Measurements from ENCODE around the gene CCL20.
"Not testable (repeated sequence)": the region's sequence is repeated elsewhere in the genome, so short reads cannot be mapped to it uniquely, and the experiment has no call there.

CCL20 gene, protein sequence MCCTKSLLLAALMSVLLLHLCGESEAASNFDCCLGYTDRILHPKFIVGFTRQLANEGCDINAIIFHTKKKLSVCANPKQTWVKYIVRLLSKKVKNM

DNA sequence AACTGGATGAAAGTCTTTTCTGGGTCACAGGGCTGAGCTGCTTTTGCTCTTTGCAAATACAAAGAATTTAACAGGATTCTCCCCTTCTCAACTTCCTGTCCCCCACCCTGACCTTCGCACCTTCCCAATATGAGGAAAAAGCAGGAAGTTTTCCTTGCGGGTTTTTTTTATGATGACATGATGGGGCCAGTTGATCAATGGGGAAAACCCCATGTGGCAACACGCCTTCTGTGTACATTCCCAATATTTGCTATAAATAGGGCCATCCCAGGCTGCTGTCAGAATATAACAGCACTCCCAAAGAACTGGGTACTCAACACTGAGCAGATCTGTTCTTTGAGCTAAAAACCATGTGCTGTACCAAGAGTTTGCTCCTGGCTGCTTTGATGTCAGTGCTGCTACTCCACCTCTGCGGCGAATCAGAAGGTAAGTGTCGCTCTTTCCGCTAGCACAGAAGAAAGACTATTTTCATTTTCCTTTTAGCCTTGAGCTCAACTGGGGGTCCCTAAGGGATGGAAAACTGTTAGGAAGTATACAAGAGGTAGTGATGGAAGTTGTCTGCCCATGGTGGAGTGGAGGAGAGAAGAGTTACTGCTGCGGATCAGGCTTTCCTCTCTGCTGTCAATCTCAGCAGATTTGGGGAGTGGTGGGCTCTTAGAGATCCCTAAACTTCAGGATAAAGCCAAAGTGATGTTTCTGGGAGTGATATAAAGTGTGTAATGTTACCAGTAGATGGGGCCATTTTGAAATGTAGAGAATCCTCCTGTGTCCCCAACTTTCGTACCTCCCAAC, at the start of gene CCL20:
TSS of gene CCL20 (plus strand) at position 281 of the 792 bp plus-strand sequence. CDS start at position 351, 70 bp downstream.
- DNase-seq = peak; percentile 48

DNA sequence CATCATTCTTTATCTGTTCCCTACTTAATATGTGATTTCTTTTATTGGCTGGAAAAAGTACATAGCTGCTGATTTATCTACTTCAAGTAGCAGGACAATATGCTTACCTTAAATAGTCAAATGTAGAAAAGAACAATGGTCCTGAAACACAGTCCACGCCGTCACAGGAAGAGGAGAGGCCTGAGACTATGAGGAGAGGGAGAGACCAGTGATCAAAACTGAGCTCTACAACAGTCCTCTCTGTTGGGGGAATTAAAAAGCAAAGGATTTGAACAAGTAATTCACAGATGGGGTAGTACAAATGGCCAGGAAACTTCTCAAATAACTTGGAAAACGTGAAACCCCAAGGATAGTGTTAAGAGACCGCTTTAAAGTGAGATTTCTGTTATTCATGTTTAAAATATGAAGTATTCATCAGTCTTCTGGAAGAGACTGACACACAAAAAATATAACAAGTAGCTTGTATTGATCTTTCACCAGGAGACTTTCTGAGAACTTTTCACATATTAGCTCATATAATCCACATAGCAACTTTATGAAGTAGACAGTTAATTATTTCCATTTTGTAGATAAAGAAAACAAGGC, 47.8 kb upstream of the CCL20 start:
- no peak for DNase-seq

DNA sequence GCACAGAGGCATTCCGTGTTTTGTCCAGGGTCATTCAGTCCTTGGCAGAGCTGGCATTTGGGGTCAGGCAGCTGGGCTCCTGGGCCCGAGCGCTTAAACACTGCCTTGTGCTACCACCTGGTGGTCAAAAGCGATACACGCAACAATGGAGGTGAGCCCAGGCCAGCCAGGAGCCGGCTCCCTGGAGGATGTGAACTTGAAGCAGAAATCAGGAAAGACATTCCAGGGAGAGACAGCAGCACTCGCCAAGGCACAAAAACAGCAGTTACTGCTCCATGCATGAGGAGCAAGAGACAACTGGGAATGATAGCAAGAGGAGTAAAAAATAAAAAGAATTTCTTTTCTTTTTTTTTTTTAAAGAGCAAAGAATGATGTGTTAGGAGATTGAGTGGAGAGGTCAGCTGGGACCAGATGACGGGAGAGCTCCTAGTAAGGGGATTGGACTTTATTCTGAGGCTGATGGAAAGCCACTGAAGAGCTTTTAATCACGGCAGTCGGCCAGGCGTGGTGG, 47.2 kb upstream of the CCL20 start:
- peak; percentile 73 for DNase-seq

DNA sequence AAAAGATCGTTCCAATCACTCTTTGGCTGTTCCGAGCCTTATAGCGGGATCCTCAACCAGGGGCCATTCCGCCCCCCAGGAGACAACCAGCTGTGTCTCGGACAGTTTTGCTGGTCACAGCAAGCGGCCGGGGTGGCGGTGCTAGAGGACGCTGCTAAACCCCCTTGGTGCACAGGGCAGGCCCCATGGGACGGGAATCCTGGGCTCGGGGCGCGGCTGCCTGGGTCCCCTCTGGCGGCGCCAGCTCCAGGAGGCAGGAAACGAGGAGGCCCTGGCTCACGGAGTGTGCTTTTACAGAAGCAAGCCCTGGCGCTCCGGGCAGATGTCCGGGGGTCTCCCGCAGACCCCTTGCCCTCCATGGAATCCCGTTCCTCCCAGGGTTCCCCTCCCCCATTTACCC, 45.8 kb upstream of the CCL20 start:
- DNase-seq = no peak

DNA sequence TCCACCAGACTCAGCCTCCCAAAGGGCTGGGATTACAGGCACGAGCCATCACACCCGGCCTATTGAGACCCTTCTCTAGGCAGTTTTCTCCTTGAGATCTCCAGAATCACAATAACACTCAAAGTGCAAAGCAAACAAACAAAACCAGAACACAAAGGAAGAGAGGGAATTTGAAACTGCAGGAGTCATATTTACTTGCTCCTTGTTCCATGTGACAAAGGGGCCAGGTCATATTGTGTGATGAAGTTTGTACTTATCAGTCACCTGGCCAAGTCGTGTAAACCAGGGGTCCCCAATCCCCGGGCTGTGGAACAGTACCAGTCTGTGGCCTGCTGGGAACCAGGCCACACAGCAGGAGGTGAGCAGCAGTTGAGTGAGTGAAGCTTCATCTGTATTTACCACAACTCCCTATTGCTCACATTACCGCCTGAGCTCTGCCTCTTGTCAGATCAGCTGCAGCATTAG, 41.4 kb upstream of the CCL20 start:
- DNase-seq = no peak

DNA sequence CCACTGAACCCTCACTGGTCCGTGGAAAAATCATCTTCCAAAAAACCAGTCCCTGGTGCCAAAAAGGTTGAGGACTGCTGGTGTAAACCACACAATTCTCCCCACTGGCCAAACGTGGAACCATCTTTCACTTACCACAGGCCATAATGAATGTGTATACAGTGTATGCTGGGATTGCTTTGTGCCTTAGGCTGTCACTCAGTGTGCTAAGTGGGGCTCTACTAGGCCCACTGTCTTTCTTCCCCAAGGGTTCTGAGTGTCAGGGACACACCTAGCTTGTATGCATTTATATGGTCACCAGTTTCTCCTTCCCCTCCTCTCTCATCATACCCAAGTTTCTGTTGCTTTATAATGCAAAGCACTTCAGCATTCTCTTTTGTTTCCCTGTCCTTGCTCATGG, 40.7 kb upstream of the CCL20 start:
- no peak for DNase-seq

DNA sequence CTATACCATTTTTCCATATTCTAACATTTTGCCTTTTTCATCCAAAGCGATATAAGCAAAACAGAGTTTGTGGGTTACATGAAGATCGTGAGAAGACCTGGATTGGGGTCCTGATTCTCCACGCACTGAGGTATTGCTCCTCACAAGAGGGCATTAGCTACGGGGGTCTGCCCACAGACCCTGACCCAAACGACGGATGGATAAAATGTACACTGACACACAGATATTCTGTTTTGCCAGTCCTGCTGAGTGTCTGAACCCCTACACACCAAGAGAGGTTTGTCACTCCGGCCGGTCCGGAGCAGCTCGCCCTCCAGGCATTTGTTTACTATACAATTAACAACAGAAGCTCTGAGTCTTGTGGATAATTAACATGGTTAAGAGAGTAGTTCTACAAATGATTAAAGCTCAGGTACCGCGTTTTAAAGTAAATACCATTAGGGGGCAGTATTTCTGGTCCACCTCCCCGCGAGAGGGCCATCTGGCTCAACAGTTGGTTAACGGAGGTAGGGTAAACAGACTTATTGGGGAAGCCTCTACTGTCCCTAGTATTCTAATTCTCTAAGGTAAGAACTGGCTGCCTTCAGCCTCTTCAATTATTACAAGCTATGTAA, 39.5 kb upstream of the CCL20 start:
- peak; percentile 35 for DNase-seq

DNA sequence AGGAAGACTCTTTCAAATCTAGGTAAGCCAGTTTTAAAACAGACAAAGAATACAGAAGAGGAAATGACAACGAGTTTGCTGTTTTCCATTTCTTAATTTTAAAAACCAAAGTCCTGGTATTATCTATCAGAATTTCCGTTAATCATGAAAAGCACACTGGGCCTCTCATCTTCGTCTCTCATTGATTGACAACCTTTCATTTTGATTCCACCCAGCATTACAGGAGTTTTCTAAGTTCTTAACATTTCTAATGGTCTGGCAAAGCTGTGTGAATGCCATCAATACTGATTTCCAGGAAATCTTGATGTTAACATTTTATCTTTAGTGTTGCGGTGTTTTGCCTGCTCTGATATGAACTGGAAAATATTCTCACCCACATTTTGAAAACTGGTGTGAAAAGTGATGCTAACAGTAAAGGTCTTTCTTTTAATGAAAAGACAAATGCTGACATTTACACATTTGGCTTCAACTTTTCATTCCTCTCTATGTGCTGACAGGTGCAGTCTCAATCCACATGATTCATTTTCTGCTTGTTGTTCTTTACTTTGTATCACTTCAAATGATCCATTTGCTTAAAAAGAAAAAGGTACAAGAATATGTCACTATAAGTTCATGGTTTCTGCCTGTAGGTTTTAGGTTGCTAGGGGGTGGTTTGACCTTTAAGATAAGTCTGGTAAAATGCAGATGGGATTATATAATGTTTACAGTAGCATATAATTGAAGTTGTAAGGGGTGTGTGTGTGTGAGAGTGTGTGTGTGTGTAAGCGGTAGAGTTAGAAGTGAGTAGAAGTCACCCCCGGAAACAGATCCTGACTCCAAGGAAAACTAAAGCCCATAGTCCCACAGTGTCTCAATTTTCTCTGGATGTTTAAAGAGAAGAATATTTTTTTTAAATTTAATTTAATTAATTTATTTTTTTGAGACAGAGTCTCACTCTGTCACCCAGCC, 38.5 kb upstream of the CCL20 start:
- DNase-seq = no peak

DNA sequence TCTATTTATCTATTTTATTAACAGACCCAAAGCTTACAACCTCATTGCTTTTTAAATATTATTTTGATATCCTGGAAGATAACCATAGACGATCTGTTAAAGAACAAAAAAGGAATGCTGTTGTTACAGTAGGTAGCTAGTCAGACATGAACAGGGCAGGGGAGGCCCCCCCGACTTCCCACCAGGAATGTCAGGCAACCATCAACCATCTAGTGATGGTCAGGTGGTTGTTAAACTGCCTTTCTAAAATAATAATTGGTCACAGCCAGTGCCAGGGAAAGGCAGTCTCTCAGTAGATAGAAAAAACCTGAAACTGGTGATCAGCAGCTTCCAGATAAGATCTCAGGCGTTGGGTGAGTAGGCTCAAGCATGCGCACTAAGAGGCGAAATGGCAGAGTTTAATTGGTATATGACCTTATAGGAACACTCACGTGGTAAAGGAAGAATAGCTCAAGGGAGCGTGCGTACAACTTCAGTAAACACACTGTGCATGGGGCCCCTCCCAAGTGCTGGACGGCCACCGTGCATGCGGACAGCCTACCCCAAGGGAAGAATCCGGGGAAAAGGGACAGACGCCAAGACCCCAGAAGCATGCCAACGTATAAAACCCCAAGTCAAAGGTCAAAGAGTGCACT, 32.5 kb upstream of the CCL20 start:
- no peak for DNase-seq

DNA sequence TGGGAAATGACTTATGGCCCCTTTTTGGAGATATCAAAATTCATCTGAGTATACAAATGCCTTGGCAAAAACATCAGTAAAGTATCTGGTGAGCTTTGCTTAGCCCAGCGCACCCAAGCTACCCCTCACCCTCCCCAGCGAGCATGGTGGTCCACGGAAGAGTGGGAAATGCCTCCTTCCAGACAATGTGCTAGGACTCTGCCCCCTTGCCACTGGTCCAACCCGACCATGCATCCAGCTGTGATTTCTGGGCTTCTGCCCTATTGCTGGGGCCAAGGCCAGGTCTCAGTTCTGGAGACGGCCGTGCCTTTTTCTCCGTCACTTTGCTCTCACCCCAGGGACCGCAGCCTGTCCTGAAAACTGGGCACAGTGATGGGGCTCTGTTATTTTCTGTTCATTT, 31.8 kb upstream of the CCL20 start:
- DNase-seq = no peak

DNA sequence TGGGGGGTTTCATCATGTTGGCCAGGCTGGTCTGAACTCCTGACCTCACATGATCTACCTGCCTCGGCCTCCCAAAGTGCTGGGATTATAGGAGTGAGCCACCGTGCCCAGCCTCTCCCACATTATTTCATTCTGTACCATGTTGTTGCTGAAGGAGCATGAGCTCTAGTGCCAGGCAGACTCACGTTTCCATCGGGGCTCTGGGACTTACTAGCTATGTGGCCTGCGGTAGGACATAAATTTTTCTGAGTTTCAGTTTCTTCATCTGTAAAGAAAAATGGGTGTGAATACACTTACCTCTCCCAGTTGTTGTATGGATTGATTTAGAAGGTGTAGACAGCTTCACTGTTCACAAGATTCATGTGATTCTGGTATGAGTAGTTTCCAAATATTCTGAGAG, 30.8 kb upstream of the CCL20 start:
- no peak for DNase-seq

DNA sequence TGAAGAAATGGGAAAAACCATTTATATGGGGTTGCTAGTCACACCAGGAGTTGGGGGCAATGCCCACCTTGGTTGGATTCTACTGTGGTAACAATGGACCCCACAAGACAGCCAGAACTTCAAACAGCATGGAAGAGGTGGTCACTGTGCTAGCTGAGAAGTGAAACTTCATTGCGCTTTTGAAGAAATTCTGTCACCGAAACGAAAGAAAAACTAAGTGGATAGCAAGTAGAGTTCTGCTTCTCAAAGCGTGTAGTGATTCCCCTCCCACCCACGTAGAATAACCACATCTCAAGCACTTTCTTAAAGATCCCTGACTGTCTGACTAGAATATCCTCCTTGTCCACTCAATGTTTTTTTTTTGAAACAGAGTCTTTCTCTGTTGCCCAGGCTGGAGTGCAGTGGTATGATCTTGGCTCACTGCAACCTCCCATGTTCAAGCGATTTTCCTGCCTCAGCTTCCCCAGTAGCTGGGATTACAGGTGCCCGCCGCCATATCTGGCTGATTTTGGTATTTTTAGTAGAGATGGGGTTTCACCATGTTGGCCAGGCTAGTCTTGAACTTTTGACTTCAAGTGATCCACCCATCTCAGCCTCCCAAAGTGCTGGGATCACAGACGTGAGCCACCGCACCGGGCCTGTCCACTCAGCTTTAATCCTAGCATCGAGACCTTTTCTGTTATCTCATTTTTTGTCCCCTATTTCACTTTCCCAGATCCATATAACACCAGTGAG, 30.1 kb upstream of the CCL20 start:
- DNase-seq = peak; percentile 90

DNA sequence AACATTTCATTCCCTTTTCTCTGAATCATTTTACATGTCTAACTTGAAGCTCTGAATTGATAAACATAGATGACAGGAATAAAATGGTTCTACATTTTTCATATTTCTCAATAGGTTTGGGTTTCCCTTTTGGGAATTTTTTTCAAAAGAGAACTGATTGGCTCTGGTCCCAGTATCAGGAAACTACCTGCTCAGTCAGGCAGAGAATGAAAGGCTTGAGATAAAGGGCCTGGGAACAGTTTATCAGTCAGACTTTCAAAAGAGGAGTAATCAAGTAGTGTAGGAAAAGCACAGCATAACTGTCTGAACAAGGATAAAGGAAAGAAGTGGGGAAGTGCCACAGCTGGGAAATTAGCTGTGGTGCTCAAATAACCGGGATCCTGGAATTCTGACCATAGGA, 28.3 kb upstream of the CCL20 start:
- DNase-seq = no peak

DNA sequence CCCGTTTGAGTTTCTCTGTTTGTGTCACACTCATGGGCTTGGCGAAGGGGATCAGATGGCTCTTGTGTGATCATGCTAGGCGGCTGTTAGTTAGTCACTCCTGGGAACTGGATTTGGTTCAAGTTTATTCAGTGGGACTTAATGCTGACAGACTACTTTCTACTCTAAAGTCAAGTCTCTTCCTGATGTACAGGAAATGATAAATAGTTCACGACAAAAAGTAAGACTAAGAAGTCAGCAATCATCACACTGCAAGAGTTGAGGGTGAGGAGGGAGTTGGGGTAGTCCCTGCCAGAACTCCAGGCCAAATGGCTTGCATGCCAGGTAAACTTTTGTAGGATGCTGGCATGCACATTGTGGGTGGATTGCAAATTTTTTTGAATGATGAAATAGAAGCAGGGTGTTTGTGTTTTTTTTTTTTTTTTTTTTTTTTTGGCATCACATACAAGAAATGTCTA, 25.1 kb upstream of the CCL20 start:
- DNase-seq = peak; percentile 34

DNA sequence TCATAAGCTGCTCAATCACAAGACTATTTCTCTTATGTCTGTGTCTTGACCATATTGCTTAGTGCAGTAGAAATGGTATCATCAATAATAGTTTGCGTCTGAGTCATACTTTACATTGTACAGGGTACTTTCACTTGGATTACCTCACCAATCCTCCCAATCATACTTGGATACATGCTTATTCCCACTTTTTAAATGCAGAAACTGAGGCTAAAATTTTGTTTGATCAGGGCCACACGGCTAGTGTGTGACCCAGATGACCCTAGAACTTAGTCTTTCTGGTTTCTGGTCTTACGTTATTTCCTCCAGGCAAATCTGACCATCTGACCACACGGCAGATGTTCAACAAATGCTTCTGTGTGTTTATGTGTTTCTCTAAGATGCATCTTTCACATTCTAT, 23.8 kb upstream of the CCL20 start:
- no peak for DNase-seq

DNA sequence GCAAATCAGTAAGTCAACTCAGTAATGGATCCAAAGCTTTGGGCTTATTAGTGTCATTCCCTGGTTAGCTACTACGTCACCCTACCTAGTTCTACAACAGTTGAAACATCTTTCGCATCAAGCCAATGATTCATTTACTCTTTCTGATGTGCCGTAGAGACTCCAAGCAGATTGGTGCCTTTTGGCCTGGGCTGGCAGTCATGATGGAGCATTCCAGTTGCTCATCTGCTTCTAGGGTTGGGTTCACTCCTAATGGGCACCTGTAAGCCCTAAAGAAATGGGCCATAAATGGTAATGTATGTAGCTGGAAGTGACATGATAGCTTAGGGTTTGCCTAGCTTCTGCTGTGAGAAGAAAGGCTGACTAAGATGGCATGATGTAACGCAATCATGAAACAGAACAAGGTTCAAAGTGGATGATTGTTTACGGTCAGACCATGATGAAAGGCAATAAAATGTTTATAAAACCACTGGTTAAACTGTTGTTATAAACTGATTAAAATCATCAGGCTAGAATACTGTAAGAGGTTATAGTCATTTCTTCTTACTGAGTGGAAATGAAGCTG, 20.4 kb upstream of the CCL20 start:
- no peak for DNase-seq

DNA sequence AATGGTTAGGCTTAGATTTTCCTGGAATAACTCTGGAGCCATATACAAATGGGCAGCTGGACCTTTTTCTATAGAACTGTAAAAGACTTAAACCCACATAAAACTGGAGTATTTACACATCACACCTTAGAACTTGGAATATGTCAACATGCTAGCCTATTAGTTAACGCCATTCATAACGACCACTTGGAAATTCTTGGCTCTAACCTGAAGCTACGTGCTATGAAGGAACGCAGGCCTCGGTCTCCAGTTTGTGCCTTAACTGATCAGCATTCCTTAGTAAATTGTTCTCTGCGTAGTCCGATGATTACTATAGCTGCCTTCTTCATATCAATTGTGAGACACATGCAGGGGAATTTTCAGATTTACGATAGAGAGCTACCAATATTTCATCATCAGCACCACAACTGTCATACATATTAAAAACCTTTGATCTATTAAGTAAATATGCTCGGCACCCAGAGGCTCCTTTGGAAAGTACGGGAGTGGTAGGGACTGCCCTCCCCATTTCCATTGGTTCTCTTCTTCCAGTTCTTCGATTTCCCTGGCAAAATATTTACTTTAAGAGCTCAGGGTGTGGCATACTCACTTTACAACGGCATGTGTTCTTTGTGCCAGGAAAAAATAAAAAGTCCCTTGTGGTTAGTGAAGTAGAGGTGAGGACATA, 17.5 kb upstream of the CCL20 start:
- DNase-seq = no peak

DNA sequence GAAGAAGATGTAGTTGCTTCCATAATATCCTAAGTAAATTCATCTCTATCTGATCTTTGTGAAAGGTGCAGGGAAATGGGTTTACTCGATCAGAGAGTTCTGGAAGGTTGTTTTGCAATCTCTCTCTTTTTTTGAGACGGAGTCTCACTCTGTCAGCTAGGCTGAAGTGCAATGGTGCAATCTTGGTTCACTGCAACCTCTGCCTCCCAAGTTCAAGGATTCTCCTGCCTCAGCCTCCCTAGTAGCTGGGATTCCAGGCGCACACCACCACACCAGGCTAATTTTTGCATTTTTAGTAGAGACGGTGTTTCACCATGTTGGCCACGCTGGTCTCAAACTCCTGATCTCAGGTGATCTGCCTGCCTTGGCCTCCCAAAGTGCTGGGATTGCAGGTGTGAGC, 16.9 kb upstream of the CCL20 start:
- not testable (repeated sequence) for DNase-seq

DNA sequence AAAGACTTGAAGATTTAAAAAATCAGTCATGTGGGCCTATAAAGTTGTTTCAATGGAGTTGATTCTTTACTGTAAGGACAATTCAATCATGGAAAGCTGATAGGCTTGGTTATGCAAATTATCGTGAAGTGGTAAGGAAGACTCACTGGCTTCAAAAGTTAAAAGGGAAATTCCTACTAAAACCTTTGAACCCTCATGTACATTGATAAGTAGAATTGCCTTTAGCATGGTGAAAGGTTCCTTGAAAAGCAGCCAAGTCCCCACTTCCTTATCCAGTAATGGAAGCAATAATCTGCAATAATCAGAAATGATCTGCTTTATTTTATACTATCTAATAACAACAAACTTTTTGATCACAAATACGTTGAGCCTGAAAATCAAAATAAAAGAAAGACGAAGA, 14.4 kb upstream of the CCL20 start:
- DNase-seq = no peak

DNA sequence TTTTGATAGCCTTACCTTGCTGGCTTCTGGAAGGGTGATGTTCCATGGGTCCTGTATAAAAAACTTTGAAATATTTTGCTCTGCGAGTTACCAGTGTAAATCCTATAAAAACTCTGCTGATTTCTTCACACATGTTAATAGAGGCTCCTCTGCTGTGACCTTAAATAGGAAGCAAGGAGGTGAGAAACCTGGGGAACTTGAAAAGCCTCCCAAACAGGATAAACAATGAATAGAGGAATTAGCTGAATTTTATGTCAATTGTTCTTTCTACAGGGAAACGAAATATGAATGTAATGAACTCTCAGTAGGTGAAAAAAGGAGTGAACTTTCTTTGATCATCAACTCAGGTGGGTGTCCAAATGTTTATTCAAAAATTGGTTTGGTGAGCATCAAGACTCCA, 10.8 kb upstream of the CCL20 start:
- DNase-seq = no peak
